Astrocyte (in vitro differentiated cells and primary cell): ENCODE results near the gene MTRF1L. TPM values are rescaled to one million over a fixed set of nuclear protein-coding genes. Genes with fewer than 3 reads are reported as not detected.
"Not testable (repeated sequence)": the region's sequence is repeated elsewhere in the genome, so short reads cannot be mapped to it uniquely, and the experiment has no call there.

Experiments used
- DNase-seq: peaks from one replicate; pipeline ENCODE4 v3.0.0-alpha.2; 2010; ENCODE audit warnings: low read depth
- FAIRE-seq: peaks from 2 replicates; lab custom pipeline; 2011; peaks lifted over from hg19 to GRCh38; lab: Jason Lieb, UNC
- H2AFZ ChIP-seq: 2 replicates; pipeline ENCODE4 v1.6.0; 2012; ENCODE audit warnings: low read depth, low read length, inconsistent platforms
- H3K27ac ChIP-seq: 2 replicates; pipeline ENCODE4 v1.5.1; 2011; ENCODE audit warnings: low read depth, low read length, inconsistent platforms
- H3K27me3 ChIP-seq: 2 replicates; pipeline ENCODE4 v1.6.0; 2011; ENCODE audit warnings: low read length, inconsistent platforms; ENCODE audit not compliant: insufficient read depth
- H3K36me3 ChIP-seq: 2 replicates; pipeline ENCODE4 v1.5.1; 2011; ENCODE audit warnings: low read length, inconsistent platforms; ENCODE audit not compliant: insufficient read depth
- H3K4me1 ChIP-seq: 2 replicates; pipeline ENCODE4 v1.5.1; 2011; ENCODE audit warnings: low read length, inconsistent platforms; ENCODE audit not compliant: insufficient read depth
- H3K4me2 ChIP-seq: 2 replicates; pipeline ENCODE4 v1.6.0; 2012; ENCODE audit warnings: low read length, inconsistent platforms
- H3K4me3 ChIP-seq: 2 replicates; pipeline ENCODE4 v1.5.1; 2011; ENCODE audit warnings: low read depth, mild to moderate bottlenecking, low read length, inconsistent platforms; ENCODE audit not compliant: insufficient read depth
- H3K79me2 ChIP-seq: 2 replicates; pipeline ENCODE4 v1.6.0; 2012; ENCODE audit warnings: mild to moderate bottlenecking, low read length, inconsistent platforms; ENCODE audit not compliant: insufficient read depth
- H3K9ac ChIP-seq: 2 replicates; pipeline ENCODE4 v1.6.0; 2012; ENCODE audit warnings: mild to moderate bottlenecking, low read length, inconsistent platforms
- H3K9me3 ChIP-seq: 2 replicates; pipeline ENCODE4 v1.5.1; 2012; ENCODE audit warnings: low read depth, mild to moderate bottlenecking, low read length, inconsistent platforms; ENCODE audit not compliant: insufficient read depth
- H4K20me1 ChIP-seq: 2 replicates; pipeline ENCODE4 v1.6.0; 2012; ENCODE audit warnings: low read length, inconsistent platforms; ENCODE audit not compliant: insufficient read depth
- H3K27ac Mint-ChIP-seq: one replicate; pipeline ENCODE4 v1.8.0; 2021; ENCODE audit warnings: mild to moderate bottlenecking, mixed read lengths; ENCODE audit not compliant: unreplicated experiment
- H3K27me3 Mint-ChIP-seq: one replicate; pipeline ENCODE4 v1.8.0; 2021; ENCODE audit warnings: low read depth, mixed read lengths; ENCODE audit not compliant: unreplicated experiment
- H3K36me3 Mint-ChIP-seq: one replicate; pipeline ENCODE4 v1.8.0; 2021; ENCODE audit warnings: low read depth, mixed read lengths; ENCODE audit not compliant: unreplicated experiment
- H3K4me1 Mint-ChIP-seq: one replicate; pipeline ENCODE4 v1.8.0; 2021; ENCODE audit warnings: low read depth, mixed read lengths; ENCODE audit not compliant: unreplicated experiment
- H3K4me3 Mint-ChIP-seq: one replicate; pipeline ENCODE4 v1.8.0; 2021; ENCODE audit warnings: mild to moderate bottlenecking, moderate library complexity, mixed read lengths; ENCODE audit not compliant: unreplicated experiment
- H3K9me3 Mint-ChIP-seq: one replicate; pipeline ENCODE4 v1.8.0; 2021; ENCODE audit warnings: mild to moderate bottlenecking, mixed read lengths; ENCODE audit not compliant: unreplicated experiment
- EZH2 ChIP-seq: IDR thresholded peaks from 2 replicates; pipeline ENCODE4 v1.6.1; 2012; ENCODE audit warnings: mild to moderate bottlenecking, low read length, inconsistent platforms; ENCODE audit not compliant: insufficient read depth
- total RNA-seq: library from RNA; stranded (reverse); gene quantifications from 2 replicates; pipeline ENCODE4 v1.2.1, GENCODE V29; 2021
- TF ChIP-seq, protein P1 (sequence below): IDR thresholded peaks from 2 replicates; pipeline ENCODE4 v1.5.1; 2011; ENCODE audit warnings: low read depth, mild to moderate bottlenecking, inconsistent platforms, low read length, moderate library complexity; ENCODE audit not compliant: insufficient read depth

The MTRF1L gene
- total RNA-seq, 1 donor from 2014 or later, result 33.2 TPM

DNA sequence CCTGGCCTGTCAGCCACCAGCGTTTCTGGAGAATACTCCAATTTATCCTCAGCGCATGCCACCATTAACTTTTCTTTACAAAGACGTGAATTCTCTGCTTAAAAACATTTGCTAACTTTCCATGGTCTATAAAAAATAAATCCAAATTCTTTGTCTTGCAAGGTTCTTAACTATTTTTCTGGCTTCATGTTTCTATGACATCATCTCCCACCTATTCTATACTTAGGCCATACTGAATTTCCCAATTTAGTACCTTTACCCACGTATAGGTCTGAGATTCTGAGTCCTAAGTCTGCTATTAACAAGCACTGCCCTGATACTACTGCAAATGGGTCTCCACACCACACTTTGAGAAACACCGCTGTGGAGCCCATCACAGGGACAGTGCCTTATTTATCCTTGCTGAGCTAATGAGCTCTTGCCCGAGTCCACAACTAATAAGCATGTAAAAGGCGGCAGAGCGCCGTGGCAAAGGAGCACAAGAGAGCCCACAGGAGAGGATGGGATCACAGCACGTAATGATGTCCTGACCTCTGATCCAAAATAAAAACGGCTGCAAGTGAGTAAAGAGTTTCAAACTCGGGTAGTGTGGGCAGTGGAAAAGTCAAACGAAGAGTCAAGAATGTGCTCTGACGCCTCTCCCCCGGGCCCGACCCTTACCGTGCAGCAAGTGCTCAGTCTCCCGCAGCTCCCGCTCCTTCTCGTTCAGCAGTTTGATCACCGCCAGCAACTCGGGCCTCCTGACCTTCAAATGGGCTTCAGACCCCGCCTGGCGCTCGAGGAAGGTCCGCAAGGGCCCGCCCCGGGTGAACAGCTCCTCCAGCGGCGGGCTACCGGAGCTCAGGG is 519 bp downstream of the MTRF1L start:
- TF ChIP-seq, protein P1, sequence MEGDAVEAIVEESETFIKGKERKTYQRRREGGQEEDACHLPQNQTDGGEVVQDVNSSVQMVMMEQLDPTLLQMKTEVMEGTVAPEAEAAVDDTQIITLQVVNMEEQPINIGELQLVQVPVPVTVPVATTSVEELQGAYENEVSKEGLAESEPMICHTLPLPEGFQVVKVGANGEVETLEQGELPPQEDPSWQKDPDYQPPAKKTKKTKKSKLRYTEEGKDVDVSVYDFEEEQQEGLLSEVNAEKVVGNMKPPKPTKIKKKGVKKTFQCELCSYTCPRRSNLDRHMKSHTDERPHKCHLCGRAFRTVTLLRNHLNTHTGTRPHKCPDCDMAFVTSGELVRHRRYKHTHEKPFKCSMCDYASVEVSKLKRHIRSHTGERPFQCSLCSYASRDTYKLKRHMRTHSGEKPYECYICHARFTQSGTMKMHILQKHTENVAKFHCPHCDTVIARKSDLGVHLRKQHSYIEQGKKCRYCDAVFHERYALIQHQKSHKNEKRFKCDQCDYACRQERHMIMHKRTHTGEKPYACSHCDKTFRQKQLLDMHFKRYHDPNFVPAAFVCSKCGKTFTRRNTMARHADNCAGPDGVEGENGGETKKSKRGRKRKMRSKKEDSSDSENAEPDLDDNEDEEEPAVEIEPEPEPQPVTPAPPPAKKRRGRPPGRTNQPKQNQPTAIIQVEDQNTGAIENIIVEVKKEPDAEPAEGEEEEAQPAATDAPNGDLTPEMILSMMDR, result no peak
- TF ChIP-seq EZH2, result no peak
- no peak for DNase-seq
- H2AFZ ChIP-seq, result peak overlapping the region; percentile 6

DNA sequence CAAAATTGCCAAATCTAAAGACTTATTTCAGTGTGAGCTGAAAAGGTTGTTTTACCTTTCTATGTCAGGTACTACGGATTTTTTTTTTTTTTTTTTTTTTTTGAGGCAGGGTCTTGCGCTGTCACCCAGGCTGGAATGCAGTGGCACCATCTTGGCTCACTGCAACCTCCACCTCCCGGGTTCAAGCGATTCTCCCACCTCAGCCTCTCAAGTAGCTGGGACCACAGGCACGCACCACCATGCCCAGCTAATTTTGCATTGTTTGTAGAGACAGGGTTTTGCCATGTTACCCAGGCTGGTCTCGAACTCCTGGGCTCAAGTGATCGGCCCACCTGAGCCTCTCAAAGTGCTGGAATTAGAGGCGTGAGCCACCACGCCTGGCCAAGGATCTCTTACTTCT is 1.7 kb downstream of the MTRF1L start:
- not testable (repeated sequence) for H3K27ac ChIP-seq, H3K36me3 Mint-ChIP-seq, H3K27me3 ChIP-seq, H3K9me3 Mint-ChIP-seq, H2AFZ ChIP-seq, H3K9me3 ChIP-seq, DNase-seq, H3K27me3 Mint-ChIP-seq, FAIRE-seq
- Mint-ChIP-seq H3K4me1 (peaks cover 17% of the 10 kb centered on the region), H3K27ac (peak overlapping the region; percentile 27), H3K4me3 (peak overlapping the region; percentile 91)
- Histone ChIP-seq H4K20me1 (peaks cover 39% of the 10 kb centered on the region), H3K4me3 (peak overlapping the region; percentile 94), H3K4me1 (peaks cover 18% of the 10 kb centered on the region), H3K4me2 (peak overlapping the region; percentile 91), H3K36me3 (peaks cover 17% of the 10 kb centered on the region), H3K9ac (peak overlapping the region; percentile 95), H3K79me2 (peaks cover 77% of the 10 kb centered on the region)

More for the DNA sequence above, 519 bp downstream of the MTRF1L start:
- peaks cover 2% of the 10 kb centered on the region for H3K36me3 Mint-ChIP-seq
- H3K27ac Mint-ChIP-seq, result peak overlapping the region; percentile 66
- Histone ChIP-seq H4K20me1 (peaks cover 37% of the 10 kb centered on the region), H3K36me3 (peaks cover 6% of the 10 kb centered on the region), H3K27me3 (no peaks in the 10 kb centered on the region), H3K4me2 (peak overlapping the region; percentile 91), H3K4me1 (peaks cover 18% of the 10 kb centered on the region), H3K27ac (peak overlapping the region; percentile 89), H3K4me3 (peak overlapping the region; percentile 94), H3K9me3 (no peaks in the 10 kb centered on the region), H3K79me2 (peaks cover 65% of the 10 kb centered on the region), H3K9ac (peak overlapping the region; percentile 95)
- H3K27me3 Mint-ChIP-seq, result no peaks in the 10 kb centered on the region
- no peak for FAIRE-seq
- H3K4me3 Mint-ChIP-seq, result peak overlapping the region; percentile 91
- no peaks in the 10 kb centered on the region for H3K9me3 Mint-ChIP-seq
- H3K4me1 Mint-ChIP-seq, result peaks cover 17% of the 10 kb centered on the region

DNA sequence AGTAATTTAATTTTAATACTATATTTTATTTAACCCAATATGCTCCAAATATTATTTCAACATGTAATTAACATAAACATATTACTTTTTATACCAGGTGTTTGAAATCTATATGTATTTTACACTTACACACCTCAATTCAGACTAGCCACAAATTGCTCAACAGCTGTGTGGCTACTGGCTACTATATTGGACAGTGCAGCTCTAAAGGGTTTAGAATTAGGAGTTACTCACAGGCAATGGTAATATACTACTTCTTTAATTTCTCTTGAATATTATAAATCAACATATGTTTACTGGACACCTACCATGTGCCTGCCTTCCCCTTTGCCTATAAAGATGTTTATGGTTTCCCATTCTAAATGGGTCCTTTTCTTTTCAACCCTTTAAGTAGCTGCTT is 2.3 kb downstream of the MTRF1L start:
- no peak overlapping the region for H3K4me3 ChIP-seq

DNA sequence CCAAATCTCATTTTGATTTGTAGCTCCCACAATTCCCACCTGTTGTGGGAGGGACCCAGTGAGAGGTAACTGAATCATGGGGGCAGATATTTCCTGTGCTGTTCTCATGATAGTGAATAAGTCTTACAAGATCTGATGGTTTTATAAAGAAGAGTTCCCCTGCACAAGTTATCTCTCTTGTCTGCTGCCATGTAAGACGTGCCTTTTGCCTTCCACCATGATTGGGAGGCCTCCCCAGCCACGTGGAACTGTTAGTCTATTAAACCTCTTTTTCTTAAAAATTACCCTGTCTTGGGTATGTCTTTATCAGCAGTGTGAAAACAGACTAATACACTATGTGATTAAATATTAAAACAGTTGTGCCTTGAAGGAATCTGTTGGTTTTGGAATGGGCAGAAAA is 3.0 kb downstream of the MTRF1L start:
- peak overlapping the region; percentile 70 for H3K4me3 Mint-ChIP-seq

More for the DNA sequence above, 2.3 kb downstream of the MTRF1L start:
- Mint-ChIP-seq H3K27ac (peak overlapping the region; percentile 27), H3K4me3 (peak overlapping the region; percentile 91), H3K9me3 (no peaks in the 10 kb centered on the region), H3K27me3 (no peaks in the 10 kb centered on the region), H3K4me1 (peaks cover 17% of the 10 kb centered on the region), H3K36me3 (peaks cover 2% of the 10 kb centered on the region)
- H3K27ac ChIP-seq, result no peak overlapping the region
- H3K36me3 ChIP-seq, result peaks cover 21% of the 10 kb centered on the region
- DNase-seq (no peak), FAIRE-seq (no peak)
- H4K20me1 ChIP-seq, result peaks cover 39% of the 10 kb centered on the region
- no peaks in the 10 kb centered on the region for H3K9me3 ChIP-seq
- H3K9ac ChIP-seq, result no peak overlapping the region
- no peak overlapping the region for H2AFZ ChIP-seq
- H3K4me1 ChIP-seq, result peaks cover 18% of the 10 kb centered on the region
- H3K27me3 ChIP-seq, result no peaks in the 10 kb centered on the region
- TF ChIP-seq, protein P1, result no peak
- TF ChIP-seq EZH2, result no peak
- peak overlapping the region; percentile 91 for H3K4me2 ChIP-seq
- H3K79me2 ChIP-seq, result peaks cover 83% of the 10 kb centered on the region

More for the DNA sequence above, 3.0 kb downstream of the MTRF1L start:
- not testable (repeated sequence) for H3K9me3 ChIP-seq, H3K36me3 Mint-ChIP-seq, H3K27ac Mint-ChIP-seq, H3K9ac ChIP-seq, H3K27me3 ChIP-seq, H3K27me3 Mint-ChIP-seq, FAIRE-seq, DNase-seq, H2AFZ ChIP-seq, H3K9me3 Mint-ChIP-seq, H3K4me3 ChIP-seq, H3K27ac ChIP-seq
- H3K4me2 ChIP-seq, result peak overlapping the region; percentile 38
- H3K36me3 ChIP-seq, result peaks cover 21% of the 10 kb centered on the region
- H3K4me1 ChIP-seq, result peaks cover 18% of the 10 kb centered on the region
- peaks cover 17% of the 10 kb centered on the region for H3K4me1 Mint-ChIP-seq
- peaks cover 89% of the 10 kb centered on the region for H3K79me2 ChIP-seq
- H4K20me1 ChIP-seq, result peaks cover 39% of the 10 kb centered on the region
